NB4 (cell line): ENCODE measurements around the gene PALM.

Experiments
- DNase-seq: peaks from one replicate; pipeline ENCODE4 v3.0.0; 2010; ENCODE audit warnings: low read depth
- H3K4me3 ChIP-seq: one replicate; pipeline ENCODE4 v1.5.1; 2011; ENCODE audit warnings: mild to moderate bottlenecking, low read depth, low read length, moderate library complexity
- CTCF ChIP-seq: IDR thresholded peaks from one replicate; pipeline ENCODE4 v1.5.1; 2012; ENCODE audit warnings: low read depth, low read length
- MAX ChIP-seq: IDR thresholded peaks from 2 replicates; pipeline ENCODE4 v1.6.1; 2011; ENCODE audit warnings: low read depth, low read length
- MYC ChIP-seq: IDR thresholded peaks from 2 replicates; pipeline ENCODE4 v1.6.1; 2011; ENCODE audit warnings: low read depth, low read length
- POLR2A ChIP-seq: IDR thresholded peaks from 2 replicates; pipeline ENCODE4 v1.6.1; 2011; ENCODE audit warnings: mild to moderate bottlenecking; ENCODE audit not compliant: insufficient read length; ENCODE audit errors: extremely low read depth

Gene PALM

GRCh38 chr19:764301-764700 lies 55.6 kb downstream of the PALM start:
- no peak for DNase-seq
- H3K4me3 ChIP-seq, result no peak overlapping the region
- TF ChIP-seq MYC, result no peak
- TF ChIP-seq CTCF, result no peak
- no peak for TF ChIP-seq POLR2A
- no peak for TF ChIP-seq MAX

- no peak for TF ChIP-seq MYC
- no peak for TF ChIP-seq POLR2A
- no peak for TF ChIP-seq MAX
- TF ChIP-seq CTCF, result no peak
- H3K4me3 ChIP-seq, result no peak overlapping the region
- no peak for DNase-seq
Measured at GRCh38 chr19:765179-765738, 56.5 kb downstream of the PALM start.

- TF ChIP-seq POLR2A (no peak), MYC (no peak), MAX (no peak), CTCF (no peak)
- DNase-seq, result no peak
- no peak overlapping the region for H3K4me3 ChIP-seq
Measured at GRCh38 chr19:768424-768823, 59.7 kb downstream of the PALM start.

- no peak for DNase-seq
- no peak overlapping the region for H3K4me3 ChIP-seq
- TF ChIP-seq MYC (no peak), CTCF (no peak), MAX (no peak), POLR2A (no peak)
Measured at GRCh38 chr19:769616-770015, 60.9 kb downstream of the PALM start.

- DNase-seq, result peak; percentile 71
- no peak overlapping the region for H3K4me3 ChIP-seq
- TF ChIP-seq CTCF (peak; percentile 51), MYC (no peak)
Measured at GRCh38 chr19:771332-771785, 62.6 kb downstream of the PALM start.

GRCh38 chr19:772063-772462 lies 63.3 kb downstream of the PALM start:
- no peak for TF ChIP-seq CTCF
- TF ChIP-seq POLR2A, result no peak
- no peak for TF ChIP-seq MAX
- no peak for TF ChIP-seq MYC

More at GRCh38 chr19:772063-772462, 63.3 kb downstream of the PALM start:
- H3K4me3 ChIP-seq, result no peak overlapping the region
- no peak for DNase-seq
